ENCODE measurements around the gene FHL1. TPM values are rescaled to one million over a fixed set of nuclear protein-coding genes. Genes with fewer than 3 reads are reported as not detected.

FHL1 gene
- total and polyA plus RNA-seq, 4 donors = 875 to 2,126 (median 1,619) TPM

- H3K27me3 ChIP-seq (ENCODE audit: control insufficient read depth in 1 of 2, insufficient read depth in 2 of 2, low read length in 1 of 2) = no peaks in the 10 kb centered on the region
- H3K4me3 ChIP-seq (ENCODE audit: low read length in 2 of 2) = no peak overlapping the region
- H3K9me3 ChIP-seq (ENCODE audit: control insufficient read depth, low read length) = no peaks in the 10 kb centered on the region
- peaks cover 2% of the 10 kb centered on the region in 2 donors for H3K4me1 ChIP-seq (ENCODE audit: control insufficient read depth in 1 of 2, insufficient read depth in 2 of 2, low read length in 2 of 2)
- H3K27ac ChIP-seq (ENCODE audit: low read depth in 1 of 2, low read length in 2 of 2) = peak overlapping the region in 1 of 2 donors; percentile 44
- DNase-seq = no peak
- 53 to 64% methylated on average over 3 of the region's 3 CpGs for WGBS, 2 donors
- intact Hi-C loops (cut with DNase I) = no loop called here
- ATAC-seq (ENCODE audit: low FRiP score) = peak; percentile 43
- no peaks in the 10 kb centered on the region for H3K36me3 ChIP-seq (ENCODE audit: control insufficient read depth in 1 of 2, insufficient read depth in 2 of 2, low read length in 1 of 2)
Observed at GRCh38 chrX:136192839-136193414, 45.6 kb downstream of the FHL1 start.

GRCh38 chrX:136193771-136194170, 46.4 kb downstream of the FHL1 start:
- no peaks in the 10 kb centered on the region for H3K9me3 ChIP-seq (ENCODE audit: control insufficient read depth, low read length)
- H3K4me1 ChIP-seq (ENCODE audit: control insufficient read depth in 1 of 2, insufficient read depth in 2 of 2, low read length in 2 of 2) = peaks cover 2% of the 10 kb centered on the region in 2 donors
- ATAC-seq (ENCODE audit: low FRiP score) (no peak), DNase-seq (no peak)
- peak overlapping the region in 1 of 2 donors; percentile 69 for H3K27ac ChIP-seq (ENCODE audit: low read depth in 1 of 2, low read length in 2 of 2)
- intact Hi-C loops (cut with DNase I) = no loop called here
- no peaks in the 10 kb centered on the region for H3K27me3 ChIP-seq (ENCODE audit: control insufficient read depth in 1 of 2, insufficient read depth in 2 of 2, low read length in 1 of 2)
- H3K4me3 ChIP-seq (ENCODE audit: low read length in 2 of 2) = no peak overlapping the region
- no peaks in the 10 kb centered on the region for H3K36me3 ChIP-seq (ENCODE audit: control insufficient read depth in 1 of 2, insufficient read depth in 2 of 2, low read length in 1 of 2)
- WGBS, 2 donors = 23 to 31% methylated on average over 4 of the region's 4 CpGs

DNA sequence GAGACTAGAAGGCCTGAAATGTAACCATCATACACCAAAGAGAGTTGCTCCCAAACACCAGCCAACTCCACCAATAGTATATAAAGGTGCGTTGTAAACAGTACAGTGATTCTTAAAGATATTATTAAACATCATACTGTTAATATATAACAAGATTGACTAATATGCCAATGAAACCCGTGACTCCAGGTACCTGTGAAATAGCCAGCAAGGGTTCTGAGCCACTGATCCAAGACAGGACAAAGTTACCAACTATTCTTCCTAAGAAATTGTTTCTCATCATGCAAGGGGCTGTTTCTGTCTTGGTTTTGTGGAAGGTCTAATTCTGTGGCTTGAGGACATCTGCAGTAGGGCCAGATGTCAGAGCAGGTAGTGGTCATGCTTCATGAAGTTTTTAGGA, 47.2 kb downstream of the FHL1 start:
- ATAC-seq (ENCODE audit: low FRiP score) = no peak
- 80 to 94% methylated on average over 2 of the region's 2 CpGs for WGBS, 2 donors
- no peak for DNase-seq
- Histone ChIP-seq H3K4me1 (ENCODE audit: control insufficient read depth in 1 of 2, insufficient read depth in 2 of 2, low read length in 2 of 2) (peaks cover 2% of the 10 kb centered on the region in 2 donors), H3K4me3 (ENCODE audit: low read length in 2 of 2) (no peak overlapping the region), H3K27ac (ENCODE audit: low read depth in 1 of 2, low read length in 2 of 2) (peak overlapping the region in 1 of 2 donors; percentile 57), H3K9me3 (ENCODE audit: control insufficient read depth, low read length) (no peaks in the 10 kb centered on the region), H3K36me3 (ENCODE audit: control insufficient read depth in 1 of 2, insufficient read depth in 2 of 2, low read length in 1 of 2) (no peaks in the 10 kb centered on the region), H3K27me3 (ENCODE audit: control insufficient read depth in 1 of 2, insufficient read depth in 2 of 2, low read length in 1 of 2) (no peaks in the 10 kb centered on the region)
- intact Hi-C loops (cut with DNase I) = no loop called here

GRCh38 chrX:136195247-136195646, 47.9 kb downstream of the FHL1 start:
- H3K27me3 ChIP-seq (ENCODE audit: control insufficient read depth in 1 of 2, insufficient read depth in 2 of 2, low read length in 1 of 2) = no peaks in the 10 kb centered on the region
- H3K4me1 ChIP-seq (ENCODE audit: control insufficient read depth in 1 of 2, insufficient read depth in 2 of 2, low read length in 2 of 2) = peaks cover 2% of the 10 kb centered on the region in 2 donors
- H3K9me3 ChIP-seq (ENCODE audit: control insufficient read depth, low read length) = no peaks in the 10 kb centered on the region
- H3K36me3 ChIP-seq (ENCODE audit: control insufficient read depth in 1 of 2, insufficient read depth in 2 of 2, low read length in 1 of 2) = no peaks in the 10 kb centered on the region
- no peak for DNase-seq
- ATAC-seq (ENCODE audit: low FRiP score) = no peak
- intact Hi-C loops (cut with DNase I) = no loop called here
- peak overlapping the region in 1 of 2 donors; percentile 72 for H3K27ac ChIP-seq (ENCODE audit: low read depth in 1 of 2, low read length in 2 of 2)
- WGBS, 2 donors = 8 to 36% methylated on average over 4 of the region's 4 CpGs
- no peak overlapping the region for H3K4me3 ChIP-seq (ENCODE audit: low read length in 2 of 2)

GRCh38 chrX:136196691-136197155, 49.4 kb downstream of the FHL1 start:
- Histone ChIP-seq H3K4me1 (ENCODE audit: control insufficient read depth in 1 of 2, insufficient read depth in 2 of 2, low read length in 2 of 2) (peaks cover 0 to 2% of the 10 kb centered on the region in 2 donors), H3K36me3 (ENCODE audit: control insufficient read depth in 1 of 2, insufficient read depth in 2 of 2, low read length in 1 of 2) (no peaks in the 10 kb centered on the region), H3K27me3 (ENCODE audit: control insufficient read depth in 1 of 2, insufficient read depth in 2 of 2, low read length in 1 of 2) (no peaks in the 10 kb centered on the region), H3K4me3 (ENCODE audit: low read length in 2 of 2) (no peak overlapping the region), H3K27ac (ENCODE audit: low read depth in 1 of 2, low read length in 2 of 2) (peak overlapping the region; percentile 84 to 86), H3K9me3 (ENCODE audit: control insufficient read depth, low read length) (no peaks in the 10 kb centered on the region)
- intact Hi-C loops (cut with DNase I) = no loop called here
- peak; percentile 30 for ATAC-seq (ENCODE audit: low FRiP score)
- no peak for DNase-seq
- WGBS, 2 donors = 6 to 30% methylated on average over 7 of the region's 7 CpGs

DNA sequence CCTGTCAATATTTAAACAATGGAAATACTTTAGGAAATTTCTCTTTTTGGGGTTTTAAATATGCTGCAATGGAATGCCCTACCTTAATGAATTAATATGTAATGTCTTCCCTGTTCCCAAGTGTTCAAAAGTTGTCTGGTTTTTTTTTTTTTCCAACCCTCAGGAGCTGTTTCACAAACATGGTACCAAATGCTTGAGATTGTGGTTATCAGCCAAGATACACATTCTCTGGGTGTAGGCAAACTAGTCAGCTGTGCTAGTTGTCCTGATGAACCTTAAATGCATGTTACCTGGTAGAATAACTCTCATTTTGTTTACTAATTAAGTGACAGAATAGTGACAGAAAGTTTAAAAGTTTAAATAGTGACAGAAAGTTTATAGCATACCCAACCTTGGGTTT, 50.7 kb downstream of the FHL1 start:
- Histone ChIP-seq H3K9me3 (ENCODE audit: control insufficient read depth, low read length) (no peaks in the 10 kb centered on the region), H3K4me3 (ENCODE audit: low read length in 2 of 2) (peak overlapping the region; percentile 63 to 72), H3K36me3 (ENCODE audit: control insufficient read depth in 1 of 2, insufficient read depth in 2 of 2, low read length in 1 of 2) (no peaks in the 10 kb centered on the region), H3K27me3 (ENCODE audit: control insufficient read depth in 1 of 2, insufficient read depth in 2 of 2, low read length in 1 of 2) (no peaks in the 10 kb centered on the region), H3K27ac (ENCODE audit: low read depth in 1 of 2, low read length in 2 of 2) (no peak overlapping the region), H3K4me1 (ENCODE audit: control insufficient read depth in 1 of 2, insufficient read depth in 2 of 2, low read length in 2 of 2) (no peaks in the 10 kb centered on the region)
- no peak for ATAC-seq (ENCODE audit: low FRiP score)
- DNase-seq = no peak
- intact Hi-C loops (cut with DNase I) = no loop called here

- no peak for ATAC-seq (ENCODE audit: low FRiP score)
- no peaks in the 10 kb centered on the region for H3K27me3 ChIP-seq (ENCODE audit: control insufficient read depth in 1 of 2, insufficient read depth in 2 of 2, low read length in 1 of 2)
- no peaks in the 10 kb centered on the region for H3K4me1 ChIP-seq (ENCODE audit: control insufficient read depth in 1 of 2, insufficient read depth in 2 of 2, low read length in 2 of 2)
- 22 to 42% methylated on average over 6 of the region's 6 CpGs for WGBS, 2 donors
- H3K36me3 ChIP-seq (ENCODE audit: control insufficient read depth in 1 of 2, insufficient read depth in 2 of 2, low read length in 1 of 2) = no peaks in the 10 kb centered on the region
- peak overlapping the region; percentile 63 to 64 for H3K4me3 ChIP-seq (ENCODE audit: low read length in 2 of 2)
- H3K9me3 ChIP-seq (ENCODE audit: control insufficient read depth, low read length) = no peaks in the 10 kb centered on the region
- peak overlapping the region; percentile 83 to 92 for H3K27ac ChIP-seq (ENCODE audit: low read depth in 1 of 2, low read length in 2 of 2)
- no peak for DNase-seq
- intact Hi-C loops (cut with DNase I) = no loop called here
Observed at GRCh38 chrX:136198678-136199243, 51.4 kb downstream of the FHL1 start.

- Histone ChIP-seq H3K27me3 (ENCODE audit: control insufficient read depth in 1 of 2, insufficient read depth in 2 of 2, low read length in 1 of 2) (no peaks in the 10 kb centered on the region), H3K36me3 (ENCODE audit: control insufficient read depth in 1 of 2, insufficient read depth in 2 of 2, low read length in 1 of 2) (no peaks in the 10 kb centered on the region), H3K27ac (ENCODE audit: low read depth in 1 of 2, low read length in 2 of 2) (peak overlapping the region in 1 of 2 donors; percentile 62), H3K9me3 (ENCODE audit: control insufficient read depth, low read length) (no peaks in the 10 kb centered on the region), H3K4me3 (ENCODE audit: low read length in 2 of 2) (peak overlapping the region; percentile 63 to 64), H3K4me1 (ENCODE audit: control insufficient read depth in 1 of 2, insufficient read depth in 2 of 2, low read length in 2 of 2) (no peaks in the 10 kb centered on the region)
- no peak for DNase-seq
- intact Hi-C loops (cut with DNase I) = no loop called here
- ATAC-seq (ENCODE audit: low FRiP score) = no peak
- 17 to 29% methylated on average over 4 of the region's 4 CpGs for WGBS, 2 donors
Observed at GRCh38 chrX:136199365-136199764, 52.0 kb downstream of the FHL1 start.

DNA sequence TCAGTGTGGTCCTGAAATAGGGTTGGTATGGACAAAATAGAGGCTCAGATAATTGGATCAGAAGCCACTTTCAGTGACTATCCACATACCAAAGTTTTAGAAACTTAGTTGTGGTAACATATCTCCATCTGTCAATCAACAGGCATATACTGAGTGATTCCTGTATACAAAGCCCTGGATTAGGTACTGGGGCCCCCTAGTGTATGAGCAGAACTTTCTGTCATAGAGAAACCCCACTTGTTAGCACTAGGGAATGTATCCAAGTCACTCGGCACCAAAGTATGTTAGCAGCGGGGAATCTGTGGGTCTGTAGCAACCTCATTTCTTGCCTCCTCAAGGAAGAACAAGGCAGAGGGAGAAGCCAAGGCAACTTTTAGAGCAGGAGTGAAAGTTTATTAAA, 53.1 kb downstream of the FHL1 start:
- intact Hi-C loops (cut with DNase I) = loop anchor here in 1 of 2 donors (5.0 kb wide), 1 partner anchor 33 kb away; no protein-coding TSS in a partner anchor
- peak overlapping the region; percentile 41 to 46 for H3K4me3 ChIP-seq (ENCODE audit: low read length in 2 of 2)
- 9 to 48% methylated on average over 2 of the region's 2 CpGs for WGBS, 2 donors
- no peaks in the 10 kb centered on the region for H3K27me3 ChIP-seq (ENCODE audit: control insufficient read depth in 1 of 2, insufficient read depth in 2 of 2, low read length in 1 of 2)
- H3K36me3 ChIP-seq (ENCODE audit: control insufficient read depth in 1 of 2, insufficient read depth in 2 of 2, low read length in 1 of 2) = no peaks in the 10 kb centered on the region
- peak overlapping the region; percentile 18 to 89 for H3K27ac ChIP-seq (ENCODE audit: low read depth in 1 of 2, low read length in 2 of 2)
- no peaks in the 10 kb centered on the region for H3K4me1 ChIP-seq (ENCODE audit: control insufficient read depth in 1 of 2, insufficient read depth in 2 of 2, low read length in 2 of 2)
- ATAC-seq (ENCODE audit: low FRiP score) (no peak), DNase-seq (no peak)
- H3K9me3 ChIP-seq (ENCODE audit: control insufficient read depth, low read length) = no peaks in the 10 kb centered on the region

Measured in aorta (tissue), 5 donors.